ENCODE results near the gene SIGMAR1. TPM values are rescaled to one million over a fixed set of nuclear protein-coding genes. Genes with fewer than 3 reads are reported as not detected.

Gene SIGMAR1
- total RNA-seq, 1 donor from 2014 or later = 26.1 TPM

Small RNAs within 50 kb of the gene (small RNA-seq; reads per million reads assigned to genes)
- not detected for gene CCL27 (ENCODE audit: low replicate concordance)

Other genes starting within 250 kb of the SIGMAR1 start
- gene FAM219A, start 179.2 kb downstream of the SIGMAR1 start, total RNA-seq = 4.6 TPM
- 0.20 TPM for gene DNAI1, start 179.0 kb downstream of the SIGMAR1 start, total RNA-seq
- 3.3 TPM for gene ENHO, start 114.8 kb downstream of the SIGMAR1 start, total RNA-seq
- gene CNTFR, start 48.1 kb downstream of the SIGMAR1 start, total RNA-seq = 7.5 TPM
- 10.4 TPM for gene RPP25L, start 25.7 kb downstream of the SIGMAR1 start, total RNA-seq
- 60.6 TPM for gene DCTN3, start 17.3 kb downstream of the SIGMAR1 start, total RNA-seq
- gene ARID3C, start 8.7 kb downstream of the SIGMAR1 start, total RNA-seq = not detected
- gene GALT, start 8.9 kb upstream of the SIGMAR1 start, total RNA-seq = 44.2 TPM
- gene IL11RA, start 14.4 kb upstream of the SIGMAR1 start, total RNA-seq = 77.3 TPM
- gene CCL27, start 24.9 kb upstream of the SIGMAR1 start, total RNA-seq = 7.6 TPM
- gene CCL19, start 53.5 kb upstream of the SIGMAR1 start, total RNA-seq = 0.39 TPM
- 11.9 TPM for gene CCL21, start 72.3 kb upstream of the SIGMAR1 start, total RNA-seq

All from skin of body (tissue), 2 donors.